KMS-11 (cell line): ENCODE measurements around the gene TMEM163.

Experiments
- H2AFZ ChIP-seq: fragments of 200-600 bp; sonication (generic); 2 replicates; pipeline ENCODE4 v1.6.1; 2016; ENCODE audit warnings: antibody characterized with exemption, mixed run types, low read depth
- H3K27ac ChIP-seq: fragments of 200-600 bp; sonication (generic); 2 replicates; pipeline ENCODE4 v1.6.1; 2016; ENCODE audit warnings: mild to moderate bottlenecking, mixed run types
- H3K27me3 ChIP-seq: fragments of 200-600 bp; sonication (generic); 2 replicates; pipeline ENCODE4 v1.6.1; 2017; ENCODE audit warnings: mild to moderate bottlenecking, low read depth, mixed run types, moderate library complexity; ENCODE audit not compliant: insufficient read depth
- H3K36me3 ChIP-seq: fragments of 200-600 bp; sonication (generic); 2 replicates; pipeline ENCODE4 v1.6.1; 2017; ENCODE audit warnings: mild to moderate bottlenecking, mixed run types; ENCODE audit not compliant: insufficient read depth
- H3K4me1 ChIP-seq: fragments of 200-600 bp; sonication (generic); 2 replicates; pipeline ENCODE4 v1.6.1; 2016; ENCODE audit warnings: mild to moderate bottlenecking, low read depth, mixed run types; ENCODE audit not compliant: poor library complexity, severe bottlenecking
- H3K4me2 ChIP-seq: fragments of 200-600 bp; sonication (generic); 2 replicates; pipeline ENCODE4 v1.7.0; 2016; ENCODE audit warnings: mild to moderate bottlenecking, mixed run types
- H3K4me3 ChIP-seq: fragments of 200-600 bp; sonication (generic); IDR thresholded peaks from 2 replicates; pipeline ENCODE4 v1.6.1; 2017; ENCODE audit warnings: low read depth, low read length, mixed read lengths; ENCODE audit not compliant: insufficient read depth
- H3K79me2 ChIP-seq: fragments of 200-600 bp; sonication (generic); 2 replicates; pipeline ENCODE4 v1.6.1; 2016; ENCODE audit warnings: low read depth, mixed run types; ENCODE audit not compliant: insufficient read depth
- H3K9ac ChIP-seq: fragments of 200-600 bp; sonication (generic); 2 replicates; pipeline ENCODE4 v1.6.1; 2016; ENCODE audit warnings: mild to moderate bottlenecking, mixed run types
- H4K20me1 ChIP-seq: fragments of 200-600 bp; sonication (generic); 2 replicates; pipeline ENCODE4 v1.6.1; 2016; ENCODE audit warnings: mild to moderate bottlenecking, mixed run types; ENCODE audit not compliant: insufficient read depth
- TF ChIP-seq, protein P1 (sequence below): fragments of 200-600 bp; sonication (generic); conservative IDR thresholded peaks from 2 replicates; pipeline ENCODE4 v1.6.1; 2017; ENCODE audit warnings: low read depth, mild to moderate bottlenecking, antibody characterized with exemption, low read length, moderate library complexity, mixed read lengths

TMEM163 gene

GRCh38 chr2:134438371-134438770 lies 280.4 kb downstream of the TMEM163 start:
- Histone ChIP-seq H3K4me2 (no peak overlapping the region), H3K27me3 (no peaks in the 10 kb centered on the region), H3K4me1 (no peaks in the 10 kb centered on the region), H3K27ac (no peak overlapping the region), H3K9ac (no peak overlapping the region), H2AFZ (no peak overlapping the region), H4K20me1 (no peaks in the 10 kb centered on the region), H3K4me3 (no peak overlapping the region), H3K36me3 (no peaks in the 10 kb centered on the region), H3K79me2 (no peaks in the 10 kb centered on the region)
- TF ChIP-seq, protein P1, sequence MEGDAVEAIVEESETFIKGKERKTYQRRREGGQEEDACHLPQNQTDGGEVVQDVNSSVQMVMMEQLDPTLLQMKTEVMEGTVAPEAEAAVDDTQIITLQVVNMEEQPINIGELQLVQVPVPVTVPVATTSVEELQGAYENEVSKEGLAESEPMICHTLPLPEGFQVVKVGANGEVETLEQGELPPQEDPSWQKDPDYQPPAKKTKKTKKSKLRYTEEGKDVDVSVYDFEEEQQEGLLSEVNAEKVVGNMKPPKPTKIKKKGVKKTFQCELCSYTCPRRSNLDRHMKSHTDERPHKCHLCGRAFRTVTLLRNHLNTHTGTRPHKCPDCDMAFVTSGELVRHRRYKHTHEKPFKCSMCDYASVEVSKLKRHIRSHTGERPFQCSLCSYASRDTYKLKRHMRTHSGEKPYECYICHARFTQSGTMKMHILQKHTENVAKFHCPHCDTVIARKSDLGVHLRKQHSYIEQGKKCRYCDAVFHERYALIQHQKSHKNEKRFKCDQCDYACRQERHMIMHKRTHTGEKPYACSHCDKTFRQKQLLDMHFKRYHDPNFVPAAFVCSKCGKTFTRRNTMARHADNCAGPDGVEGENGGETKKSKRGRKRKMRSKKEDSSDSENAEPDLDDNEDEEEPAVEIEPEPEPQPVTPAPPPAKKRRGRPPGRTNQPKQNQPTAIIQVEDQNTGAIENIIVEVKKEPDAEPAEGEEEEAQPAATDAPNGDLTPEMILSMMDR: no peak

DNA sequence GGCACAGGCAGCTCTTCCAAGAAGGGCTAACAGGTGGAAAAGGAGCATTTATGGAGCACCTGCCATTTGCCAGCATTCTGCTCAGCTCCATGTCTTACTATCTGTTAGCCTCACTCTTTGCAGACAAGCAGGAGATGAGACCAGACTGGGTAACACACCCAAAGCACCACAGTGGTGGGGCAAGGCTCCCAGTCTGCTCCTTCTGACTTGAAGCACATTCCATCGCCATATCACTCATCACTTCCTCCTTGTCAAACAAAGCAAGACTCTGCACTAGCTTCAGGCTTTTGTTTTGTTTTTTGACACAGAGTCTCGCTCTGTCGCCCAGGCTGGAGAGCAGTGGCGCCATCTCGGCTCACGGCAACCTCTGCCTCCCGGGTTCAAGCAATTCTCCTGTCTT lies 282.1 kb downstream of the TMEM163 start:
- TF ChIP-seq, protein P1: no peak
- H3K36me3 ChIP-seq: no peaks in the 10 kb centered on the region
- no peak overlapping the region for H3K4me3 ChIP-seq
- H2AFZ ChIP-seq: no peak overlapping the region
- H3K27me3 ChIP-seq: no peaks in the 10 kb centered on the region
- H4K20me1 ChIP-seq: no peaks in the 10 kb centered on the region
- no peak overlapping the region for H3K4me2 ChIP-seq
- no peak overlapping the region for H3K9ac ChIP-seq
- H3K27ac ChIP-seq: no peak overlapping the region
- no peaks in the 10 kb centered on the region for H3K4me1 ChIP-seq
- no peaks in the 10 kb centered on the region for H3K79me2 ChIP-seq

- no peak overlapping the region for H3K27ac ChIP-seq
- no peaks in the 10 kb centered on the region for H3K27me3 ChIP-seq
- H3K4me2 ChIP-seq: no peak overlapping the region
- TF ChIP-seq, protein P1: no peak
- no peaks in the 10 kb centered on the region for H4K20me1 ChIP-seq
- H3K79me2 ChIP-seq: no peaks in the 10 kb centered on the region
- no peak overlapping the region for H3K9ac ChIP-seq
- no peaks in the 10 kb centered on the region for H3K36me3 ChIP-seq
- no peak overlapping the region for H3K4me3 ChIP-seq
- no peaks in the 10 kb centered on the region for H3K4me1 ChIP-seq
- no peak overlapping the region for H2AFZ ChIP-seq
Observed at GRCh38 chr2:134435936-134436335, 282.9 kb downstream of the TMEM163 start.

- H3K79me2 ChIP-seq: no peaks in the 10 kb centered on the region
- no peak overlapping the region for H3K27ac ChIP-seq
- no peak overlapping the region for H2AFZ ChIP-seq
- H4K20me1 ChIP-seq: no peaks in the 10 kb centered on the region
- H3K36me3 ChIP-seq: no peaks in the 10 kb centered on the region
- H3K9ac ChIP-seq: no peak overlapping the region
- H3K4me3 ChIP-seq: no peak overlapping the region
- no peak overlapping the region for H3K4me2 ChIP-seq
- no peaks in the 10 kb centered on the region for H3K27me3 ChIP-seq
- TF ChIP-seq, protein P1: no peak
- no peaks in the 10 kb centered on the region for H3K4me1 ChIP-seq
Observed at GRCh38 chr2:134435505-134435904, 283.3 kb downstream of the TMEM163 start.
